ENCODE data around the gene ETF1. TPM values are rescaled to one million over a fixed set of nuclear protein-coding genes. Genes with fewer than 3 reads are reported as not detected.

The ETF1 gene
- total and polyA plus RNA-seq, 8 donors: 68.9 to 112 (median 80.0) TPM

- DNase-seq (no peak), ATAC-seq (no peak)
- H3K4me1 ChIP-seq: peaks cover 33 to 72% of the 10 kb centered on the region in 2 donors
- peak overlapping the region; percentile 70 to 98 for H3K4me3 ChIP-seq
- intact Hi-C loops (cut with DNase I): no loop called here
- no peak for TF ChIP-seq CTCF (IDR thresholded peaks at IDR 0.05)
- peak overlapping the region; percentile 98 to 99 for H3K27ac ChIP-seq
- no peaks in the 10 kb centered on the region for H3K9me3 ChIP-seq
- H3K36me3 ChIP-seq: no peaks in the 10 kb centered on the region
- no peaks in the 10 kb centered on the region for H3K27me3 ChIP-seq
Observed at GRCh38 chr5:138544181-138545134, 1.4 kb upstream of the ETF1 start.

GRCh38 chr5:138543730-138544104 lies 681 bp upstream of the ETF1 start:
- Histone ChIP-seq H3K9me3 (no peaks in the 10 kb centered on the region), H3K4me1 (peaks cover 33 to 80% of the 10 kb centered on the region in 2 donors)
- intact Hi-C loops (cut with DNase I): no loop called here

GRCh38 chr5:138542180-138542955 lies 668 bp downstream of the ETF1 start:
- peak overlapping the region; percentile 91 to 98 for H3K4me3 ChIP-seq
- no peaks in the 10 kb centered on the region for H3K9me3 ChIP-seq
- no peak for TF ChIP-seq CTCF (IDR thresholded peaks at IDR 0.05)
- ATAC-seq (no peak), DNase-seq (no peak)
- H3K36me3 ChIP-seq: peaks cover 0 to 7% of the 10 kb centered on the region in 2 donors
- peak overlapping the region; percentile 98 to 99 for H3K27ac ChIP-seq
- H3K4me1 ChIP-seq: peaks cover 33 to 82% of the 10 kb centered on the region in 2 donors
- intact Hi-C loops (cut with DNase I): no loop called here
- no peaks in the 10 kb centered on the region for H3K27me3 ChIP-seq

More at GRCh38 chr5:138543730-138544104, 681 bp upstream of the ETF1 start:
- ATAC-seq (peak; percentile 70), DNase-seq (no peak)
- H3K27me3 ChIP-seq: no peaks in the 10 kb centered on the region
- peak overlapping the region; percentile 70 to 98 for H3K4me3 ChIP-seq
- peaks cover 0 to under 1% of the 10 kb centered on the region in 2 donors for H3K36me3 ChIP-seq
- no peak for TF ChIP-seq CTCF (IDR thresholded peaks at IDR 0.05)
- H3K27ac ChIP-seq: peak overlapping the region; percentile 98 to 99

GRCh38 chr5:138541511-138542179 lies 1.4 kb downstream of the ETF1 start:
- Histone ChIP-seq H3K4me3 (peak overlapping the region; percentile 91 to 98), H3K36me3 (peaks cover 0 to 8% of the 10 kb centered on the region in 2 donors), H3K27me3 (no peaks in the 10 kb centered on the region), H3K27ac (peak overlapping the region; percentile 98 to 99), H3K9me3 (no peaks in the 10 kb centered on the region), H3K4me1 (peaks cover 33 to 82% of the 10 kb centered on the region in 2 donors)
- DNase-seq (no peak), ATAC-seq (no peak)
- intact Hi-C loops (cut with DNase I): no loop called here
- TF ChIP-seq CTCF (IDR thresholded peaks at IDR 0.05): no peak

All from left lung (tissue), 10 donors.